ENCODE results near the gene MYOZ2.

- TF ChIP-seq TAF1 (IDR thresholded peaks at IDR 0.05; ENCODE audit: borderline replicate concordance, low read depth, low read length) (no peak), POLR2A (IDR thresholded peaks at IDR 0.05; ENCODE audit: low read depth, low read length) (no peak)
These were observed 82.5 kb downstream of the MYOZ2 start for GRCh38 chr4:119218093-119218492.

All from GM12892 (cell line).